HG03159 (cell line): ENCODE data around the gene PROM2.

ENCODE experiments used
- ATAC-seq: cut with Tn5 transposase; IDR thresholded peaks from one replicate; pipeline ENCODE4 v1.9.1; 2021; ENCODE audit warnings: mild to moderate bottlenecking, moderate library complexity; ENCODE audit not compliant: unreplicated experiment

PROM2 gene

GRCh38 chr2:95336406-95336805 is 62.2 kb downstream of the PROM2 start:
- no peak for ATAC-seq

- ATAC-seq, result no peak
These were observed 63.6 kb downstream of the PROM2 start for GRCh38 chr2:95337829-95338228.
